GM18526 (cell line): ENCODE data around the gene ARG2.

Source experiments
- POLR2A ChIP-seq: IDR thresholded peaks from 3 replicates; pipeline ENCODE4 v1.6.1; 2011; ENCODE audit not compliant: insufficient read length; ENCODE audit errors: extremely low read depth

The ARG2 gene

GRCh38 chr14:67619446-67620216 is at the start of gene ARG2:
Gene ARG2 (plus strand): TSS chr14:67619920. CDS start chr14:67619978, 58 bp downstream.
- no peak for TF ChIP-seq POLR2A

GRCh38 chr14:67570453-67570852 is 49.3 kb upstream of the ARG2 start:
- no peak for TF ChIP-seq POLR2A

- TF ChIP-seq POLR2A, result no peak
Measured at GRCh38 chr14:67571275-67571990, 48.3 kb upstream of the ARG2 start.

GRCh38 chr14:67571991-67572323 is 47.8 kb upstream of the ARG2 start:
- TF ChIP-seq POLR2A, result no peak

GRCh38 chr14:67572608-67573007 is 47.1 kb upstream of the ARG2 start:
- no peak for TF ChIP-seq POLR2A

- TF ChIP-seq POLR2A, result no peak
Measured at GRCh38 chr14:67573228-67574010, 46.3 kb upstream of the ARG2 start.

- TF ChIP-seq POLR2A, result no peak
Measured at GRCh38 chr14:67574156-67574555, 45.6 kb upstream of the ARG2 start.

- TF ChIP-seq POLR2A, result no peak
Measured at GRCh38 chr14:67574806-67575205, 44.9 kb upstream of the ARG2 start.

GRCh38 chr14:67575684-67576083 is 44.0 kb upstream of the ARG2 start:
- no peak for TF ChIP-seq POLR2A

- no peak for TF ChIP-seq POLR2A
Measured at GRCh38 chr14:67576216-67576955, 43.3 kb upstream of the ARG2 start.

- no peak for TF ChIP-seq POLR2A
Measured at GRCh38 chr14:67577181-67577808, 42.4 kb upstream of the ARG2 start.

- no peak for TF ChIP-seq POLR2A
Measured at GRCh38 chr14:67577909-67578749, 41.6 kb upstream of the ARG2 start.

- TF ChIP-seq POLR2A, result no peak
Measured at GRCh38 chr14:67579040-67579439, 40.7 kb upstream of the ARG2 start.

- TF ChIP-seq POLR2A, result no peak
Measured at GRCh38 chr14:67579636-67580035, 40.1 kb upstream of the ARG2 start.
